HG03432 (cell line): ENCODE measurements around the gene PROX2.
A peak's percentile ranks its signal among the peaks of the same experiment; 100 is the strongest.

ENCODE experiments used
- ATAC-seq: cut with Tn5 transposase; IDR thresholded peaks from one replicate; pipeline ENCODE4 v1.9.1; 2021; ENCODE audit warnings: mild to moderate bottlenecking, moderate library complexity; ENCODE audit not compliant: unreplicated experiment

Gene PROX2

GRCh38 chr14:74846168-74846567 lies 29.8 kb downstream of the PROX2 start:
- no peak for ATAC-seq

GRCh38 chr14:74843653-74844052 lies 32.3 kb downstream of the PROX2 start:
- ATAC-seq: no peak

- ATAC-seq: peak; percentile 81
Measured at GRCh38 chr14:74841230-74842207, 34.4 kb downstream of the PROX2 start.

GRCh38 chr14:74840603-74841030 lies 35.3 kb downstream of the PROX2 start:
- no peak for ATAC-seq

- ATAC-seq: no peak
Measured at GRCh38 chr14:74838166-74838565, 37.8 kb downstream of the PROX2 start.

- no peak for ATAC-seq
Measured at GRCh38 chr14:74836251-74836960, 39.5 kb downstream of the PROX2 start.

GRCh38 chr14:74835645-74836250 lies 40.2 kb downstream of the PROX2 start:
- no peak for ATAC-seq

GRCh38 chr14:74834692-74835392 lies 41.1 kb downstream of the PROX2 start:
- ATAC-seq: no peak

- ATAC-seq: no peak
Measured at GRCh38 chr14:74832849-74833248, 43.1 kb downstream of the PROX2 start.

GRCh38 chr14:74829251-74829650 lies 46.7 kb downstream of the PROX2 start:
- ATAC-seq: no peak

GRCh38 chr14:74826574-74826973 lies 49.4 kb downstream of the PROX2 start:
- ATAC-seq: no peak
